DMS53 treated with DMSO at 0.1 percent for 48 hours (cell line): ENCODE results near the gene ASMT.
"Not testable (repeated sequence)": the region's sequence is repeated elsewhere in the genome, so short reads cannot be mapped to it uniquely, and the experiment has no call there.

ENCODE experiments used
- DNase-seq: peaks from one replicate; lab custom pipeline; 2025; ENCODE audit not compliant: unreplicated experiment; lab: John Stamatoyannopoulos, UW

The ASMT gene

GRCh38 chrX:1614927-1615326 lies at the start of gene ASMT:
Gene ASMT, plus strand, starts transcription at chrX:1615059. Its CDS starts 141 bp downstream, at chrX:1615200.
- DNase-seq, result no peak

DNA sequence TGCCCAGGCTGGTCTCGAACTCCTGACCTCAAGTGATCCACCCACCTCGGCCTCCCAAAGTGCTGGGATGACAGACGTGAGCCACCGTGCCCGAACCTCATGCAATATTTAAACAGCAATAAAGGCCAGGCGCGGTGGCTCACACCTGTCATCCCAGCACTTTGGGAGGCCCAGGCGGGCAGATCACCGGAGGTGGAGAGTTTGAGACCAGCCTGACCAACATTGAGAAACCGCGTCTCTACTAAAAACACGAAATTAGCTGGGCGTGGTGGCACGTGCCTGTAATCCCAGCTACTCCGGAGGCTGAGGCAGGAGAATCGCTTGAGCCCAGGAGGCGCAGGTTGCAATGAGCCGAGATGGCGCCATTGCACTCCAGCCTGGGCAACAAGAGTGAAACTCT lies 40.7 kb upstream of the ASMT start:
- DNase-seq, result not testable (repeated sequence)

- no peak for DNase-seq
Measured at GRCh38 chrX:1576201-1576992, 38.5 kb upstream of the ASMT start.

GRCh38 chrX:1577845-1578244 lies 37.0 kb upstream of the ASMT start:
- DNase-seq, result no peak

- no peak for DNase-seq
Measured at GRCh38 chrX:1578511-1579173, 36.2 kb upstream of the ASMT start.

DNA sequence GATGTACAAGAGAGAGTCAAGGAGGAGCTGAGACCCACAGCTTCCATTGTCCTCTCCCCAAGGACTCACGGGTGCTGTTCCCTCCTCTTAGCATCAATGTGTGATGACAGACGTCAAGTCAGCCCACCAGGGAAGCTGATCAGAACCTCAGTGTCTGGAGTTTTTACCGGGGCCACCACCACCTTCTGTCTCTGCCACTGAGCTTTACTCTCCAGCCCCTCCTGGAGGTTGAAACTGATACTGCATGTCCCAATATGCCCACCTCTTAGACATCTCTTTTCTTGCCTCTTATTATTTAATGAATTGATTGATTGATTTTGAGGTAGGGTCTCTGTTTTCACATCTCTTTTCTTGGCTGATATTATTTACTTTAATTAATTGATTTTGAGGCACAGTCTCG lies 33.7 kb upstream of the ASMT start:
- DNase-seq, result peak; percentile 7

DNA sequence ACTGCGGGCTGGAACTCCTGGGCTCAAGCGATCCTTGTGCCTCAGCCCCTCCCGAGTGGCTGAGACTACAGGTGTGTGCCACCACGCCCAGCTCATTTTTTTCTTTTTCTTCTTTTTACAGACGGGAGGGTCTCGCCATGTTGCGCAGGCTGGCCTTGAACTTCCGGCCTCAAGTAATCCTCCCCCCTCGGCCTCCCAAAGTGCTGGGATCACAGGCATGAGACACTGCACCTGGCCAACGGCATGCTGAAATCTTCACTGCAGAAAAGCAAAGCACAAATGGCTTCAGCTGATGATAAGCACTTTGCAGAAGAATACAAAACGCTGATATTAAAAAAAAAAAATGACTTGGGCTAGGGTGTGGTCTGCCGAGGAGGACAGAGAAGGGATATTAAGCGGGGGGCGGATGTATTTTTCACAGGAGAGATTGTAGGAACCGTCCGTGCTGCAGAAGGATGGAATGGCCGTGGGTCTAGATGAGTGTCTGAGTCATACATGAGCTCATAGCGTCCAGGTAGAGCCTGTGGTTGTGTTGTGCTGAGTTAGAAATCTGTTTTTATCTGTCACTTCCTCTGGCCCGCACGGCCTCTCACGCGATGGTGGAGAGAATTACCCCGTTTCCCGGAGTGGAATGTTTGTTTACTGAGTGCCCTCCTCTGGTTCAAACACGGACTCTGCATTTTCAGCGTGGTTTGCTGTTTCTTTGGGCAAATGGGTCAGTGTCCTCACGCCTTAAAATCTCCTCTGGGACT lies 32.0 kb upstream of the ASMT start:
- DNase-seq, result peak; percentile 26

DNA sequence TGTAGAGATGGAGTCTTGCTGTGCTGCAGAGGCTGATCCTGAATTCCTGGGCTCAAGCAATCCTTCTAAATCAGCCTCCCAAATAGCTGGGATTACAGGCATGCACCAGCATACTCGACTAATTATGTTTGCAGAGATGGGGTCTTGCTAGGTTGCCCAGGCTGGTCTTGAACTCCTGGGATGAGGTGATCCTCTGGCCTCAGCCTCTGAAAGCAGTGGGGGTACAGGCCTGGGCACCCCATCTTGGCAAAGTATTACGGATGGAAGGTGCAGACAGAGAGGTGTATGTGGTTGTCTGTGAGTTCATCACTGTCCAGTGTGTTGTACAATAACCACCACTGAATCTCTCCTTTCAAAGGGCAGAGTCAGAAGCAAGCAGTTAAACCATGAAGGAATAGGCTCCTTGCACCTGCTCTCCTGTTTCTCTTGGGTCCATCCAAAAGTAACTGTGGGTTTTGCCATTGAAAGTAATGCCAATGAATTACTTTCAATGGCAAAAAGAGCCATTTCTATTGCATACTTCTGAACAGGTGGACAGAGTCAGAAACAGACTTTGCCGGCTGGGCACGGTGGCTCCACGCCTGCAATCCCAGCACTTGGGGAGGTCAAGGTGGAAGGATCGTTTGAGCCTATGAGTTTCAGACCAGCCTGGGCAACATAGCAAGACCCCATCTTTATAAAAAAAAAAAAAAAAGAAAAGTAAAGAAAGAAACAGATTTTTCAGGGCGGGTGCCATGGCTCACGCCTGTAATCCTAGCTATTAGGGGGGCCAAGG lies 30.4 kb upstream of the ASMT start:
- DNase-seq, result no peak

DNA sequence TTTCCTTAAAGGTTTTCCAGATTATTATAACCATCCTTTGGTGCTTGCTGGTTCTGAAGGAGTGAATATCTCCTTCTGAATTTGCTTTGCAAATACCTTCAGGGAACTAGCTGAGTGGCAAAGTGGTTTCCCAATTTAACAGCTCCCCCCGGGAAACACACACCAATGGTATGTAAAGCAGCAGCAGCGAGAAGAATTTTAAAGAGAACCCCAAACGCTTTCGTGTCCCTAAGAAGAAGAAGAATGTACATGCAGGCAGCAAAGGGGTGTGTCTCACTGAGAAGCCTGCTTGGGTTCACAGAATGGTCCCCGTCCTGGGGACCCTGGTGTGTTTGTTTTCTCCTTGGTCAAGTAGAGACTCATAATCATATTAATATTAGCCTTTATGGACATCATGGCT lies 27.7 kb upstream of the ASMT start:
- no peak for DNase-seq

DNA sequence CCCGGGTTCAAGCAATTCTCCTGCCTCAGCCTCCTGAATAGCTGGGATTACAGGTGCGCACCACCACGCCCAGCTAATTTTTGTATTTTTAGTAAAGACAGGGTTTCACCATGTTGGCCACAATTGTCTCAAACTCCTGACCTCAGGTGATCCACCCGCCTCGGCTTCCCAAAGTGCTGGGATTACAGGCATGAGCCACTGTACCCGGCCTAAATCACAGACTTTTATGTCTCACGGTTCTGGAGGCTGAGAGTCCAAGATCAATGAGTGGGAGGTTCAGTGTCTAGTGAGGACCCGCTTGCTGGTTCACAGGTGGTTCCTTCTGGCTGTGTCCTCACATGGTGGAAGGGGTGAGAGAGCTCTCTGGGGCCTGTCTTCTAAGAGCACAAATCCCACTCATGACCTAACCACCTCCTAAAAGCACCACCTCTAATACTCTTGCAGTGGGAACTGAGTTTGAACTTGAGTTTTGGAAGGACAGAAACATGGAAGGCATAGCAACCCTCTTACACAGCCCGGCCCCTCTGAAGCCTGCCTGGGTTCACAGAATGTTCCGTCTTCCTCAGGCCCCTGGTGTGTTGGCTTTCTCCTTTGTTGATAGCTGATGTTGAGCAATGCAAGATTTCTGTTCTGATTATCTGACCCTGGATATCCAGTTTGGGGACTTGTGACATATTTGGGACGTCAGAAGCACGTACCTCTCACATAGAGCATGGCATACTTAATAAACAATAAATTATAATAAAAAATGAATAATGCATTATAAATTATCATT lies 25.3 kb upstream of the ASMT start:
- no peak for DNase-seq

DNA sequence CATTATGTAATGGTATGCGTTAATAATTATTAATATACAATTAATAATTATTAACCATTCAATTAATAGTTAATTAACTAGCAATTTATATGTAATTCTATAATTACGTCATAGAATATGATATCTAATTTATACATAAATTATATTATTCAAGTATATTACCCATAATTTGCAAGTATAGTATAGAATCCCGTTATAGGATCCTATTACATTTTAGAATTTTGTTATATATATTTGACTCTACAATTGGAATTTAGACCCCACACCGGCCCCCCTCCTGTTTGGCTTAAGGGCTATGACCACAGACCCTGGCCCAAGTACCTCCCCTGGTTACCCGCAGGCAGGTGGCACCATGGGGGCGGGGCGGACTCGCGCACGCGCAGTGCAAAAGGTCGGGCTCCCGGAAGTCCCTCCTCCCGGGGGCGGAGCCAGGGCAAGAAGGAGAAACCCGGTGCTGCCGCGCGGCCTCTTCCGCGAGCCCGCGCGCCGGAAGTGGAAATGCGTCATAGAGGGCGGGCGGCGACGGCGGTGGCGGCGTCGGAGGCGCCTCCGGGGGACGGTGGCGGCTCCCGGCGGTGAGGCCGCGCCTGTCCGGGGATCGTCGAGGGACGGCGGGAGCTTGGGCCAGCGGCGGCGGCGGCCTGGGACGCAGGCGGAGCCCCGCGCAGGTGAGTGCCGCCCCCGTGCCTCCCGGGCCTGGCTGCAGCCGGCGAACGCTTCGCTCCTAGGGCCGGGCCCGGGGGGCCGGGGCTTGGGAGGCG lies 23.6 kb upstream of the ASMT start, which contains the start of gene AKAP17A:
Gene AKAP17A, plus strand, starts transcription at position 503 of the 761 bp plus-strand sequence. CDS start 1,859 bp downstream, outside the sequence.
- DNase-seq, result peak; percentile 33

DNA sequence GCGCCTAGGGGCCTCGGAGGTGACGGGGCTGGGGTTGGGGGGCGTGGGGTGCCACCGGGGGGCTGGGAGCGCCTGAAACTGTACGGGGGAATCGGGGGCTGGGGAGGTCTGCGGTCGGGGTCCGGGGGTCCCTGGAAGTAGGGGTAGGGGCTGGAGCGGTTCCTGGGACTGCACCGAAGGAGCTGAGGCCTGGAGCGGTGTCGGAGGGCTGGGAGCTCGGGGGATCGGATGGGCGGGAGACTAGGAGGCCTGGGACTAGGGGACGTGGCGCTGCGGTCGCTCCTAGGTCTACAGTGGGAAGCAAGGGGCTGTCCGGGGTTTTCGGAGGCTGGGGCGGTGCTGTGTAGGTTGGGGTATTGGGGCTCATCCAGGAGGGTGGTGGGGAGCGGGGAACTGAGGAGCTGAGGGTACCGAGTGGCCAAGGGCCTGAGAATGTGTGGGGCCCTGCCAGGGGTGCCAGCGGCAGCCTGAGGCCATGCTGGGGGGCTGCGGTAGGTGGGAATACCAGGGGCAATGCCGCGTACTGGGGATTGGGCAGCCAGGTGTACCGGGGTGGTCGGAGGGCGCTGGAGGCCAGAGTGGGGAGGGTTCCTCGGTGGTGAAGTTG lies 22.9 kb upstream of the ASMT start:
- no peak for DNase-seq

DNA sequence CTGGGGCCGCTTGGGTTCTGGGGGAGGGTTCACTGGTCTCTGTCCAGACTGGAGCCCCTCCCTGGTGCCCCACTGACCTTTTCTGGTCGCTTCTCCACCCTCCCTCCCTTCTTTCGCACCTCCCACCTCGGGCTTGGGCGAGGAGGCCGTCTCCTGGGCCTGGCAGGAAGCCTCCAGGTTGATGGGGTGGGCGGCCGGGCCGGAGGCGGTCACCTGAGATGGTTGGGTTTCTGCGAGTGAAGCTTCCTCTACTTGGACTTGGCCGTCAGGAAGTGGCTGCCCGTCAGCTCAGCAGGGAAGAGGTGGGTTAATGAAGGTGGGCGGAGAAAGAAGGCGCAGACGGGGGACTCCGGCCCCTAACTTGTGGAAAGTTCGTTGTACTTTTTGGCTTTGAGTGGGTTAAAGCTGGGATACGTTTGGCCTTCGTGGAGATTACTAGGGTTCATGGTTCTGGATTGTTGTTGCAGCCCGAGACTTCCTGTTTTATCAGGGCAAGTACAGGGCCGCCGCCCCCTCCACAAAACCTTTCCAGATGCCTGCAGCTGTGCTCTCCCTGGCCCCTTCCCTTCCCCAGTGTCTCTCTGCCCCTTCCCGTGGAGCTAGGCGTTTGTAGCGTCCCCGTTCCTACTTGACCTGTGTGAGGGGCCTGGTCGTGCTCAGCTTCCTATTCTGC lies 22.3 kb upstream of the ASMT start:
- DNase-seq, result no peak

DNA sequence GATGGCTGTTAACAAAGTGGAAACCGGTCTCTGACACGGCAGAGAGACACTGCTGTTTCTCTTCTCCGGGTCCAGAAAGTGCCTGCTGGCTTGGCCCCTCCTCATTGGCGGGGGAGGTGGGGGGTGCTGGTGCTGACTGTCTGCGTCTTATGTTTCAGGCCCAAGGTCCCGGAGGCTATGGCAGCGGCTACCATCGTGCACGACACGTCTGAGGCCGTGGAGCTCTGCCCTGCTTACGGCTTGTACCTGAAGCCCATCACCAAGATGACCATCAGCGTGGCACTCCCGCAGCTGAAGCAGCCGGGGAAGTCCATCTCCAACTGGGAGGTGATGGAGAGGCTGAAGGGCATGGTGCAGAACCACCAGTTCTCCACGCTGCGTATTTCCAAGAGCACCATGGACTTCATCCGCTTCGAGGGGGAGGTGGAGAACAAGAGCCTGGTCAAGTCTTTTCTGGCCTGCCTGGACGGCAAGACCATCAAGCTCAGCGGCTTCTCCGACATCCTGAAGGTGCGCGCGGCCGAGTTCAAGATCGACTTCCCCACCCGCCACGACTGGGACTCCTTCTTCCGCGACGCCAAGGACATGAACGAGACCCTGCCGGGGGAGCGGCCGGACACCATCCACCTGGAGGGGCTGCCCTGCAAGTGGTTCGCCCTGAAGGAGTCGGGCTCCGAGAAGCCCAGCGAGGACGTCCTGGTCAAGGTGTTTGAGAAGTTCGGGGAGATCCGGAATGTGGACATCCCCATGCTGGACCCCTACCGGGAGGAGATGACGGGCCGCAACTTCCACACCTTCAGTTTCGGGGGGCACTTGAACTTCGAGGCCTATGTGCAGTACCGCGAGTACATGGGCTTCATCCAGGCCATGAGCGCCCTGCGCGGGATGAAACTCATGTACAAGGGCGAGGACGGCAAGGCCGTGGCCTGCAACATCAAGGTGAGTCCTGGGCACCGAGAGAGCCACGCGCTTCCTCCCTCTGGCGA lies 21.3 kb upstream of the ASMT start:
- no peak for DNase-seq

GRCh38 chrX:1595711-1596060 lies 19.2 kb upstream of the ASMT start:
- DNase-seq, result no peak

DNA sequence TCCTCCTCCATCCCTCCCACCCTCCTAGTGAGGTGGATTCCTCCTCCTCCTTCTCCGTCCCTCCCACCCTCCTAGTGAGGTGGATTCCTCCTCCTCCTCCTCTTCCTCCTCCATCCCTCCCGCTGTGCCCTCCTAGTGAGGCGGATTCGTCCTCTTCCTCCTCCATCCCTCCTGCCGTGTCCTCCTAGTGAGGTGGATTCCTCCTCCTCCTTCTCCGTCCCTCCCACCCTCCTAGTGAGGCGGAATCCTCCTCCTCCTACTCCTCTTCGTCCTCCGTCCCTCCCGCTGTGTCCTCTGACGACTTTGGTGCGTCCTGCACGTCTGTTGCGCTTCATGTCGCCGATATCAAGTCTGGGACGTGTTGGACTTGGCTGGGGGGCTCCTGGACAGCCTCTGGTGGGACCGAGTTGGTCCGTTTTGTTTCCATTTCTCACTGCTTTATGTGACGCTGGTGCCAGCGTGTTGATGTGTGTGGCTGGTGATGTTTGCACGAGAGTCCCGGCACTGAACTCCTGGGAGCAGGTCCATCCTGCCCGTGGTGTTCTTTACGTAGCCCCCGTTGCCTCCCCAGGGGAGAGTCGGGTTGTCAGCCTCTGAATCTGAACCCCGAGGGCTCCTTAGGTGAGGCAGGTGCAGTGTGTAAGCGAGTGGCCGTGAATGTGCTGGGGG lies 18.0 kb upstream of the ASMT start:
- DNase-seq, result no peak
